DND-41 (cell line): ENCODE measurements around the gene GOLGA3.

Experiments
- ATAC-seq: fragments of 200-7000 bp; cut with Tn5 transposase; 3 replicates; pipeline ENCODE4 v1.9.1; 2021; ENCODE audit warnings: low read depth; ENCODE audit not compliant: insufficient read depth
- DNase-seq: peaks from one replicate; pipeline ENCODE4 v3.0.0-alpha.2; 2020
- H2AFZ ChIP-seq: 2 replicates; pipeline ENCODE4 v1.6.0; 2012; ENCODE audit warnings: low read depth, low read length
- H3K27ac ChIP-seq: 2 replicates; pipeline ENCODE4 v1.5.1; 2012; ENCODE audit warnings: low read length, inconsistent platforms
- H3K27me3 ChIP-seq: fragments of 200-600 bp; sonication (generic); 2 replicates; pipeline ENCODE4 v1.6.0; 2012; ENCODE audit warnings: low read length, mild to moderate bottlenecking, inconsistent platforms; ENCODE audit not compliant: insufficient read depth, poor library complexity
- H3K36me3 ChIP-seq: 2 replicates; pipeline ENCODE4 v1.5.1; 2012; ENCODE audit warnings: low read length, inconsistent platforms; ENCODE audit not compliant: insufficient read depth
- H3K4me1 ChIP-seq: 2 replicates; pipeline ENCODE4 v1.5.1; 2012; ENCODE audit warnings: mild to moderate bottlenecking, low read length; ENCODE audit not compliant: insufficient read depth
- H3K4me2 ChIP-seq: 2 replicates; pipeline ENCODE4 v1.6.0; 2012; ENCODE audit warnings: mild to moderate bottlenecking, moderate library complexity, low read length, inconsistent platforms; ENCODE audit not compliant: insufficient read depth
- H3K4me3 ChIP-seq, 2 experiments: fragments of 200-600 bp in 1 of 2; shearing (Covaris generic) in 1 of 2; 2 replicates each; pipeline ENCODE4 v1.5.1; 2012 to 2016; ENCODE audit warnings: inconsistent platforms in 2 of 2, low read length in 2 of 2, mild to moderate bottlenecking in 2 of 2, low read depth in 1 of 2, moderate library complexity in 1 of 2
- H3K79me2 ChIP-seq: 2 replicates; pipeline ENCODE4 v1.6.0; 2012; ENCODE audit warnings: low read length, inconsistent platforms; ENCODE audit not compliant: insufficient read depth
- H3K9ac ChIP-seq: 2 replicates; pipeline ENCODE4 v1.6.0; 2012; ENCODE audit warnings: low read depth, mild to moderate bottlenecking, inconsistent platforms, low read length, moderate library complexity
- H3K9me3 ChIP-seq: 2 replicates; pipeline ENCODE4 v1.5.1; 2012; ENCODE audit warnings: low read length, moderate library complexity, mild to moderate bottlenecking, inconsistent platforms; ENCODE audit not compliant: insufficient read depth, severe bottlenecking
- H4K20me1 ChIP-seq: 2 replicates; pipeline ENCODE4 v1.6.0; 2012; ENCODE audit warnings: low read length; ENCODE audit not compliant: insufficient read depth
- CTCF ChIP-seq: IDR thresholded peaks from 2 replicates; pipeline ENCODE4 v1.5.1; 2012; ENCODE audit warnings: borderline replicate concordance, low read length, moderate library complexity, mild to moderate bottlenecking; ENCODE audit not compliant: poor library complexity, severe bottlenecking; ENCODE audit errors: extremely low read depth
- EZH2 ChIP-seq: IDR thresholded peaks from 3 replicates; pipeline ENCODE4 v1.6.1; 2012; ENCODE audit warnings: borderline replicate concordance, low read depth, mild to moderate bottlenecking, moderate library complexity, low read length, inconsistent platforms; ENCODE audit not compliant: severe bottlenecking

The GOLGA3 gene

GRCh38 chr12:132807295-132808092, 21.2 kb downstream of the GOLGA3 start:
- H3K4me3 ChIP-seq: no peak overlapping the region
- H4K20me1 ChIP-seq: peaks cover 18% of the 10 kb centered on the region
- H3K27me3 ChIP-seq: no peaks in the 10 kb centered on the region
- DNase-seq (no peak), ATAC-seq (no peak)
- H3K79me2 ChIP-seq: peaks cover 12% of the 10 kb centered on the region; the same call in 1 of the 2 replicates
- no peak overlapping the region for H3K4me2 ChIP-seq
- TF ChIP-seq EZH2 (no peak), CTCF (no peak)
- H3K9ac ChIP-seq: no peak overlapping the region
- H2AFZ ChIP-seq: no peak overlapping the region
- no peaks in the 10 kb centered on the region for H3K4me1 ChIP-seq
- peaks cover 74% of the 10 kb centered on the region for H3K36me3 ChIP-seq
- H3K27ac ChIP-seq: no peak overlapping the region
- H3K9me3 ChIP-seq: no peaks in the 10 kb centered on the region

- no peak for ATAC-seq
- no peak overlapping the region for H3K4me3 ChIP-seq
Measured at GRCh38 chr12:132806857-132807256, 21.8 kb downstream of the GOLGA3 start.

GRCh38 chr12:132804426-132804861, 24.2 kb downstream of the GOLGA3 start:
- H3K27me3 ChIP-seq: no peaks in the 10 kb centered on the region

More at GRCh38 chr12:132806857-132807256, 21.8 kb downstream of the GOLGA3 start:
- H3K4me1 ChIP-seq: no peaks in the 10 kb centered on the region
- H3K36me3 ChIP-seq: peaks cover 71% of the 10 kb centered on the region
- H2AFZ ChIP-seq: no peak overlapping the region
- TF ChIP-seq CTCF: no peak
- TF ChIP-seq EZH2: no peak
- no peak for DNase-seq
- no peak overlapping the region for H3K9ac ChIP-seq
- H3K9me3 ChIP-seq: no peaks in the 10 kb centered on the region
- peaks cover 18% of the 10 kb centered on the region for H4K20me1 ChIP-seq
- H3K4me2 ChIP-seq: no peak overlapping the region
- H3K27ac ChIP-seq: no peak overlapping the region
- peaks cover 12% of the 10 kb centered on the region; the same call in 1 of the 2 replicates for H3K79me2 ChIP-seq
- no peaks in the 10 kb centered on the region for H3K27me3 ChIP-seq

More at GRCh38 chr12:132804426-132804861, 24.2 kb downstream of the GOLGA3 start:
- Histone ChIP-seq H3K79me2 (peaks cover 12% of the 10 kb centered on the region; the same call in 1 of the 2 replicates), H3K36me3 (peaks cover 81% of the 10 kb centered on the region), H3K9me3 (no peaks in the 10 kb centered on the region), H2AFZ (no peak overlapping the region), H3K9ac (no peak overlapping the region), H3K4me1 (no peaks in the 10 kb centered on the region), H3K4me3 (no peak overlapping the region), H3K4me2 (no peak overlapping the region), H4K20me1 (peaks cover 18% of the 10 kb centered on the region), H3K27ac (no peak overlapping the region)
- no peak for ATAC-seq
- TF ChIP-seq EZH2 (no peak), CTCF (no peak)
- DNase-seq: no peak
